ENCODE results near the gene AGER. TPM values are rescaled to one million over a fixed set of nuclear protein-coding genes. Genes with fewer than 3 reads are reported as not detected.

The AGER gene
- total RNA-seq, 1 experiment from 2014 or later = 18.1 TPM

GRCh38 chr6:32149092-32149755 is 34.8 kb downstream of the AGER start:
- peaks cover 36% of the 10 kb centered on the region; the same call in 1 of the 2 replicates for H3F3A ChIP-seq (ENCODE audit: insufficient read depth, low read depth)
- no peak for DNase-seq
- no peaks in the 10 kb centered on the region for H3K27me3 ChIP-seq (ENCODE audit: insufficient read depth, low read depth)
- H3K9me3 ChIP-seq (ENCODE audit: insufficient read depth, low read depth) = no peaks in the 10 kb centered on the region
- BruUV-seq (replicated peaks) = no TSS peak
- H2AFZ ChIP-seq = no peak overlapping the region
- intact Hi-C loops (cut with micrococcal nuclease; ENCODE audit: unreplicated experiment) = no loop called here
- no peak for TF ChIP-seq EZH2 (IDR thresholded peaks at IDR 0.05; ENCODE audit: low read depth)
- TF ChIP-seq, protein P1, sequence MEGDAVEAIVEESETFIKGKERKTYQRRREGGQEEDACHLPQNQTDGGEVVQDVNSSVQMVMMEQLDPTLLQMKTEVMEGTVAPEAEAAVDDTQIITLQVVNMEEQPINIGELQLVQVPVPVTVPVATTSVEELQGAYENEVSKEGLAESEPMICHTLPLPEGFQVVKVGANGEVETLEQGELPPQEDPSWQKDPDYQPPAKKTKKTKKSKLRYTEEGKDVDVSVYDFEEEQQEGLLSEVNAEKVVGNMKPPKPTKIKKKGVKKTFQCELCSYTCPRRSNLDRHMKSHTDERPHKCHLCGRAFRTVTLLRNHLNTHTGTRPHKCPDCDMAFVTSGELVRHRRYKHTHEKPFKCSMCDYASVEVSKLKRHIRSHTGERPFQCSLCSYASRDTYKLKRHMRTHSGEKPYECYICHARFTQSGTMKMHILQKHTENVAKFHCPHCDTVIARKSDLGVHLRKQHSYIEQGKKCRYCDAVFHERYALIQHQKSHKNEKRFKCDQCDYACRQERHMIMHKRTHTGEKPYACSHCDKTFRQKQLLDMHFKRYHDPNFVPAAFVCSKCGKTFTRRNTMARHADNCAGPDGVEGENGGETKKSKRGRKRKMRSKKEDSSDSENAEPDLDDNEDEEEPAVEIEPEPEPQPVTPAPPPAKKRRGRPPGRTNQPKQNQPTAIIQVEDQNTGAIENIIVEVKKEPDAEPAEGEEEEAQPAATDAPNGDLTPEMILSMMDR (conservative IDR thresholded peaks at IDR 0.05) = no peak
- H3K4me2 ChIP-seq = no peak overlapping the region
- H3K27ac ChIP-seq = no peak overlapping the region
- H3K9me2 ChIP-seq (ENCODE audit: insufficient read depth) = no peaks in the 10 kb centered on the region
- no peaks in the 10 kb centered on the region for H4K20me1 ChIP-seq (ENCODE audit: insufficient read depth)
- no peaks in the 10 kb centered on the region for H3K36me3 ChIP-seq (ENCODE audit: low read depth)
- ChIA-PET POLR2A (ENCODE audit: unreplicated experiment) (no interaction called here), CTCF (no interaction called here)
- peaks cover 13% of the 10 kb centered on the region for H3K79me2 ChIP-seq (ENCODE audit: low read depth)
- H3K4me1 ChIP-seq (replicated peaks; ENCODE audit: insufficient read depth) = peaks cover 32% of the 10 kb centered on the region
- no peak overlapping the region for H3K4me3 ChIP-seq

DNA sequence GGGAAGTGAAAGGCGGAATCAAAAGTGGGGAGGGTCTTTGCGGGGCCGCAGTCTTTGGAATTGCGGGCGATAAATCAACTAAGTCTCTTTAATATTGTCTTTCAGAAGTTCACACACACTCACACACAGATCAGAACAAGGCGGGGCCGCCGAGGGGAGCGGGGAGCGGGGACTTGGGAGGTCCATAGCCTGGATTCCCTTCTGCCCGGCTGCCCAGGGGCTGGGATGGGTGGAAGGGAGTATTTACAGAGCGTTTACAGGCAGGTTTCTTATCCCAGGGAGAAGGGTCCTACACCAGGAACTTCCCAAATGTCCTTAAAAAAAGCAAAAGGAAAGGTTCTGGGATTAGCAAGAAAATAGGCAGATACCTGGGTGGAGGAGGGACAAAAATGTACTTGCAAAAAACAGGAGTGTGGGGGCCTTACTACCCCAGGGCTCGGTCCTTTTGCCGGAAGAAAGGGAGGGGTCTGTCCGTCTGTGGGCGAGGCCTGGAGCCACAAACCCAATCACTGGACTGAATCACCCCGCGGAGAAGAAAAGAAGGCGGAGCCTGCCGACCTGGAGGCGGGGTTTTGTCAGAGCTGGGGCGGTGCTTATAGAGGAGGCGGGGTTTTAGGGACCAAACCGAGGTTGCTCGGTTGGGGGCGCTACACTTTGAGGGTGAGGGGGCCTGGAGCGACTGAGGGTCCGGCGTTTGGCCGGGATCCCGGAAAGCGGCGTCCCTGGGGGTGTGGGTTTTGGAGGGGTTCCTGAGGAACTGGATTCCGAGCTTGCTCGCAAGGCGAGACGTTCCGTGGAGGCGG is 35.6 kb downstream of the AGER start:
- ChIA-PET CTCF (no interaction called here), POLR2A (ENCODE audit: unreplicated experiment) (no interaction called here)
- H3K4me1 ChIP-seq (replicated peaks; ENCODE audit: insufficient read depth) = peaks cover 39% of the 10 kb centered on the region
- H3K27me3 ChIP-seq (ENCODE audit: insufficient read depth, low read depth) = no peaks in the 10 kb centered on the region
- H4K20me1 ChIP-seq (ENCODE audit: insufficient read depth) = no peaks in the 10 kb centered on the region
- no peak overlapping the region for H3K27ac ChIP-seq
- no peaks in the 10 kb centered on the region for H3K9me2 ChIP-seq (ENCODE audit: insufficient read depth)
- H3K4me2 ChIP-seq = no peak overlapping the region
- no peak for DNase-seq
- no peaks in the 10 kb centered on the region for H3K36me3 ChIP-seq (ENCODE audit: low read depth)
- no peak overlapping the region for H3K4me3 ChIP-seq
- intact Hi-C loops (cut with micrococcal nuclease; ENCODE audit: unreplicated experiment) = no loop called here
- no peaks in the 10 kb centered on the region for H3K9me3 ChIP-seq (ENCODE audit: insufficient read depth, low read depth)
- no peak for TF ChIP-seq EZH2 (IDR thresholded peaks at IDR 0.05; ENCODE audit: low read depth)
- TF ChIP-seq, protein P1 (conservative IDR thresholded peaks at IDR 0.05) = no peak
- H3K79me2 ChIP-seq (ENCODE audit: low read depth) = peaks cover 13% of the 10 kb centered on the region
- no TSS peak for BruUV-seq (replicated peaks)
- H2AFZ ChIP-seq = no peak overlapping the region
- peaks cover 39% of the 10 kb centered on the region; the same call in 1 of the 2 replicates for H3F3A ChIP-seq (ENCODE audit: insufficient read depth, low read depth)

- Histone ChIP-seq H2AFZ (no peak overlapping the region), H3F3A (ENCODE audit: insufficient read depth, low read depth) (peaks cover 32% of the 10 kb centered on the region; the same call in 1 of the 2 replicates), H3K4me1 (replicated peaks; ENCODE audit: insufficient read depth) (peaks cover 40% of the 10 kb centered on the region), H3K27ac (no peak overlapping the region), H3K27me3 (ENCODE audit: insufficient read depth, low read depth) (no peaks in the 10 kb centered on the region), H3K4me2 (no peak overlapping the region), H4K20me1 (ENCODE audit: insufficient read depth) (no peaks in the 10 kb centered on the region), H3K9me2 (ENCODE audit: insufficient read depth) (no peaks in the 10 kb centered on the region), H3K36me3 (ENCODE audit: low read depth) (no peaks in the 10 kb centered on the region), H3K4me3 (no peak overlapping the region), H3K9me3 (ENCODE audit: insufficient read depth, low read depth) (no peaks in the 10 kb centered on the region), H3K79me2 (ENCODE audit: low read depth) (peaks cover 6% of the 10 kb centered on the region)
- ChIA-PET POLR2A (ENCODE audit: unreplicated experiment) (no interaction called here), CTCF (no interaction called here)
- no TSS peak for BruUV-seq (replicated peaks)
- TF ChIP-seq, protein P1 (conservative IDR thresholded peaks at IDR 0.05) = no peak
- no peak for TF ChIP-seq EZH2 (IDR thresholded peaks at IDR 0.05; ENCODE audit: low read depth)
- intact Hi-C loops (cut with micrococcal nuclease; ENCODE audit: unreplicated experiment) = no loop called here
- no peak for DNase-seq
Measured at GRCh38 chr6:32147401-32148132, 36.5 kb downstream of the AGER start.
